Stimulated activated CD8-positive, alpha-beta memory T cell treated with anti-CD3 and anti-CD28 coated beads, Interleukin-15, amount 100 ng/mL, for 48 hours (primary cell): ENCODE measurements around the gene LRRC3.
"Not testable (repeated sequence)": the region's sequence is repeated elsewhere in the genome, so short reads cannot be mapped to it uniquely, and the experiment has no call there.

Source experiments
- DNase-seq, 2 donors: peaks; one replicate each; pipeline ENCODE4 v3.0.0-alpha.2; 2020; ENCODE audit warnings: low read depth in 2 of 2

The LRRC3 gene

DNA sequence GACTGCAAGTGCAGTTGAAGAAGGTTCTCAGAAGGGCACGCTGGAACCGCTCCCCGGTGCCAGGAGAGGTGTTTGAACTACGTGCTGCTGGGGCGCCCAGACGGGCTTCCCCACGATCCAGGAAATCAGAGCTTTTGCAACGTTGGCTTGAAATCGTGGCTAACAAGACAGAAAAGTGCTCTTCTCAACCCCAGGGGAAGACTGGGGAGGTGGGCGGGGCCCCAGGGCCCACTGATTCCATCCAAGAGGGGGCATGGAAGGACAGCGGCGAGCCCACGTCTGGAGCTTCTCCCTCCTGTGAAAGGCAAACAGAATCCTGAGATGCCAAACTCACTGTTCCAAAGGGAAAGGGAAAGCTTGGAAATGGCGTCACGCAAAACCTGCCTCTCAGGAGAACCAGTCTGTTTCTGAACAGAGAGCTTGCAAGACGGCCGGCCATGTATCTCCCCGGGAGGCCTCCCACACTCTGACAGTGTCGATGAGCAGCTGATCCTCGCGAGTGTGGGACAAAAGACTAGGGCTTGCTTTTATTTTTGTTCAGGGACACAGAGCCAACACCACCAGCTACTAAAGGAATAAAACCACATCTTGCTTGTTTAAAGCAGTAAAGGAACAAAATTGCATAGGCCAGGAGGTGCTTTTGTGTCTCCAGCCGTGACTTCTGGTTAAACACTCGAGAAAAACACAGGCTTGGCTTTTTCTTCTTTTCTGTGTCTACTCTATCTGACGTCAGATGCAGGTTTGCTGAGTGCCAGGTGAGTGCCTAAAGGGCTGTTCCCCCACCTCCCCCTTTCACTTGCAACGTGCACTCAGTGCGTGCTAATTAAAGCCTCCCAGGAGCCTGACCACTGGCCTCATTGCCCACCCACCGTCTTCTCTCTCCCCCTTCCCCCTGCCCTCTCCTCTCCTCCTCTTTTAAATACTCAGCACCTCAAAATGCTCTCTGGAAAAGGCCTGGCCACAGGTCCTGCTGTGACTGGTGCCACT is 41.5 kb downstream of the LRRC3 start:
- no peak for DNase-seq

- DNase-seq: no peak
These were observed 42.4 kb downstream of the LRRC3 start for GRCh38 chr21:44497703-44498126.

DNA sequence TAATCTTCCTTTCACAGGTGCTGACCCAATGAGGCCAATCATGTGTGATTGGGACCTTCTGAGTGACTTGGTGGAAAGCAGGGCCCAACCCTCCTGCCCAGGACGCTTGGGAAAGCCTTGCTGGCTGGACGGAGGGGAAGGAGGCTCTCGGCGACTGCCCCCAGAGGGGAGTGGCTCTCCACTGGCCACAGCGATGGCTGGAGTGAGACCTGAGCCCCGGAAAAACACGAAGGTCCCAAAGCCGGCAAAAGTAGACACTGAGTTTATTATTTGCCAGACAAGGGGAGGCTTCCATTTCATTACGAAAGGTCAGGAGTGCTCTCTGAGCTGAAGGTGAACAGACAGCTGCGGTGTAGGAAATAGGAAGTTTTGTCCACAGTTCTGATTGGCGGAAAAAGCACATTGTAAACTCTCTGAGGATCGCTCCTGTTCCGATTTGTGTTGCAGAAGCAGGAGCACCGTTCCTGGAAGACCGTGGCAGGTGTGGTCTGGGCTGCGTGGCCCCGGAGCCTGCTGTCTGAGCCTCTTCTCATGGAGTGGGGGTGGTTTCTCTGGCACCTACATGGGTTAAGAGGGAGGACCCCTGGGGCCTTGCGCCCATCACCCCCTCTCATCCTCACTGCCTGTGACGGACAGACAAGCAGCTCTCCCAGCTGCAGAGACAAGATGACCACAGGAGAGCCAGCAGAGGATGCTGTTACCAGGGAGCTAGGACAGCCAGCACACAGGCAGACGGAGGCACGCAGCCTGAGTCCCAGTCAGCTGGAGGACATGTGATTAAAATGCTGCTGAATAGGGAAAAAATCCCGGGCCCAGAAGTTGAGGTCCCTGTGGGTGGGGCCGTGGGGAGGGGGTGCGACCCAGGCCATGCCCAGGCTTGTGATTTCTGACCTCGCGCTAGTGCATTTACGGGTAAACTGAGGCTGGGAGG is 43.2 kb downstream of the LRRC3 start:
- DNase-seq: no peak

- DNase-seq: no peak
These were observed 43.9 kb downstream of the LRRC3 start for GRCh38 chr21:44499211-44499560.

- no peak for DNase-seq
These were observed 44.3 kb downstream of the LRRC3 start for GRCh38 chr21:44499631-44500030.

- DNase-seq: no peak
These were observed 44.8 kb downstream of the LRRC3 start for GRCh38 chr21:44500111-44500510.

- no peak for DNase-seq
These were observed 47.1 kb downstream of the LRRC3 start for GRCh38 chr21:44502171-44502958.

- DNase-seq: not testable (repeated sequence)
These were observed 47.9 kb downstream of the LRRC3 start for GRCh38 chr21:44503006-44503889.

DNA sequence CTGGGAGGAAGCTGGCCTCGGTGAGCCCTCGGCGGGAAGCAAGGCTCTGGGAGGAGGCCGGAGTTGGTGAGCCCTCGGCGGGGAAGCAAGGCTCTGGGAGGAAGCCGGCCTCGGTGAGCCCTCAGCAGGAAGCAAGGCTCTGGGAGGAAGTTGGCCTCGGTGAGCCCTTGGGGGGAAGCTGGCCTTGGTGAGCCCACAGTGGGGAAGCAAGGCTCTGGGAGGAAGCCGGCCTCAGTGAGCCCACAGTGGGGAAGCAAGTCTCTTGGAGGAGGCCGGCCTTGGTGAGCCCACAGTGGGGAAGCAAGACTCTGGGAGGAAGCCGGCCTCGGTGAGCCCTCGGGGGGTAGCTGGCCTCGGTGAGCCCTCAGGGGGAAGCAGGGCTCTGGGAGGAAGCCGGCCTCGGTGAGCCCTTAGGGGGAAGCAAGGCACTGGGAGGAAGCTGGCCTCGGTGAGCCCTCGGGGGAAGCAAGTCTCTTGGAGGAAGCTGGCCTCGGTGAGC is 48.6 kb downstream of the LRRC3 start:
- DNase-seq: no peak

DNA sequence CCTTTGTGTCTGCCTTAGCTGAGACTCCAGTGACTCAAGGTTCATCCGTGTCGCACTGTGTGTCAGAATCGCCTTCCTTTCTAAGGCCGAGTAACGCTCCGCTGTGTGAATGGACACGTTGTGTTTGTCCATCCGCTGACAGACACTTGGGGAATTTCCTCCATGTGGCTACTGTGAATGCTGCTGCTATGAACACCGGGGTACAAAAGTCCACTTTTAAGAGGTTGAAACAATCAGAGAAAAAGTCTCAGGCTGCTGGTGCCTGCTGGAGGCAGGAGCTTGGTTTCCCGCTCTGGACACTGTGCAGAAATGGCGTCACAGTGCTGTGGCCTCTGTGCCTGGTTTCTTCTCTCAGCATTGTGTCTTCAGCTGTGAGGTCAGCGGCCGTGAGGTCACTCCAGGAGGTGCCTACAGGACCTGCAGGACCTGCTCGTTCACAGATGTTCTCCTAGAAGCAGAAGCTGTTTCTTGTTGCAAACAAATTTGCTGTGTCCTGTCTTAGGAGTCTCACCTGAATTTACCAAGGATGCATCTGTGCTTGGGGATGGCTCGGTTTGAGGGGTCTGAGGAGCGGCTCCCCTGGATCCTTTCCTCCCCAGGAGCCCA is 50.5 kb downstream of the LRRC3 start:
- no peak for DNase-seq

- DNase-seq: no peak
These were observed 51.3 kb downstream of the LRRC3 start for GRCh38 chr21:44506279-44507255.

- no peak for DNase-seq
These were observed 52.5 kb downstream of the LRRC3 start for GRCh38 chr21:44507673-44508425.

DNA sequence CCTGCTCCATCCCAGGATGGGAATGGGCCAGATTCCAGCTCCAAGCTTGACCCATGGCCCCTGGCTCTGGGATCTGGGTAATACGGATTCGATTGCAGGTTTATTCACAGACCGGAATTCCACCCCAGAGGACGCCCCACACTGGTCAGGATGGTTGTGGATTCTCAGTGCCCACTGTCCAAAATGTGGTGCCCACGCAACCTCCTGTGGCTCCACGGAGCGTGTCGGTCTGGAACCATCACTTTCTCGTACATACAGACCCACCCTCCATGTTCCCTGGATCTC is 53.1 kb downstream of the LRRC3 start:
- no peak for DNase-seq

- DNase-seq: no peak
These were observed 53.6 kb downstream of the LRRC3 start for GRCh38 chr21:44508711-44509445.

- DNase-seq: no peak
These were observed 54.2 kb downstream of the LRRC3 start for GRCh38 chr21:44509539-44509938.

DNA sequence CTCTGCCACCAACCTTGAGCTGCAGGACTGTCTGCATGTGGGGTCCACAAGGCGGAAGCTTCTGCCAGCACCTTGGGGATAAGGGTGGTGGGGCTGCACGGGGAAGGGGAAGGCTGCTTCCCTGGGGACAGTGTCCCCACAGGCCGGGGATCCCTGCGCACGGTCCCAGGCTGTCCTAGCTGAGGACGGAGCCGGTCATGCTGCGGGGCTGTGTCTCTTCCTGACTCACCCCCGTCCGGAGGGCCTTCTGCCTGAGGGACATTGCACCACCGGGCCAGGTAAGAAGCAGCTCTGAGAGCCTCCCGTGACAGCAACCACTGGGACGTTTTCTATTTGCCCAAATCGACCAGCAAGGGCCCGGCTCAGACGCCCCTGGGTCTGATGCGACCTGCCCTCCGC is 54.8 kb downstream of the LRRC3 start:
- DNase-seq: no peak

DNA sequence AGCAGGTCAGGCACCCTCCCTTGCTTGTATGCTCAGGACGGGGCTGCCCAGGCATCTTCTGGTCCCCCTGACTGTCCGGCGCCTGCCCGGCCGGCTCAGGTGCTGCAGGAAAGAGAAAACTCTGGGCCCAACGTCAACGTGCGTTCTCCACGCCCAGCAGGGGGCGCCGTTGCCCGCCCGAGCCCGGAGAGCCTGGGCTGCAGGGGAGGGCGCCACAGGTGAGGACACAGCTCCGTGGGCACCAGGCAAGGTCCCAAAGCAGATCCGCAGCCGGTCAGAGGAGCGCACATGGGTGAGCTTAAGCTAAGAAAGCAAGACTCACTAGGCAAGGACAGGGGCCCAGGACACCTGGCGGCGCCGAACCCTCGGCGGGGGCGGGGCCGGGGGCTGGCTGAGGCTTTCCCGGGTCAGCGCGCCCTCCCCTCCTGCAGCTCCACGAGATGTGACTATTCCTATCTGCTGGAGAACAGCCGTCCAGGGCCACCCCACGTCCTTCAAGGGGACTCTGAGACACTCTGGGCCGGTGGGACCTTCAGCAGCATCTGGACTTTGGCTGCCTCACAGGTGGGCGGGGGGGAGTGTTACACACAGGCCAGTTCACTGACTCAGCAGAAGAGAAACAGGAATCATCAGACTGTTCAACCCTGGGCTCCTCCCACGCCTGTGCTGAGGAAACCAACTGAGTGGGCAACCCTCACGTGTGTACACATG is 55.4 kb downstream of the LRRC3 start:
- DNase-seq: peak; percentile 43 to 60
